Upper lobe of left lung (tissue), 4 donors: ENCODE results near the gene RUFY3.

Experiments used
- CTCF ChIP-seq, 6 experiments: fragments of 450-650 bp in 4 of 6; fragments of 200-600 bp in 2 of 6; sonication (generic) in 2 of 6; IDR thresholded peaks; one replicate each; pipeline ENCODE4 v1.5.1; 2016 to 2019; ENCODE audit warnings: antibody characterized with exemption in 6 of 6
- EP300 ChIP-seq, 4 donors: sonication (generic); formaldehyde crosslinking; IDR thresholded peaks; one replicate each; pipeline ENCODE4 v1.5.1; 2017; ENCODE audit warnings: antibody characterized with exemption in 4 of 4, control low read depth in 2 of 4
- POLR2A ChIP-seq, 4 donors: fragments of 450-650 bp; IDR thresholded peaks; one replicate each; pipeline ENCODE4 v1.5.1; 2016 to 2017; ENCODE audit warnings: antibody characterized with exemption in 4 of 4, mild to moderate bottlenecking in 2 of 4
- POLR2AphosphoS5 ChIP-seq, 2 donors: sonication (generic); formaldehyde crosslinking; IDR thresholded peaks; one replicate each; pipeline ENCODE4 v1.5.1; 2017; ENCODE audit warnings: antibody characterized with exemption in 2 of 2

DNA sequence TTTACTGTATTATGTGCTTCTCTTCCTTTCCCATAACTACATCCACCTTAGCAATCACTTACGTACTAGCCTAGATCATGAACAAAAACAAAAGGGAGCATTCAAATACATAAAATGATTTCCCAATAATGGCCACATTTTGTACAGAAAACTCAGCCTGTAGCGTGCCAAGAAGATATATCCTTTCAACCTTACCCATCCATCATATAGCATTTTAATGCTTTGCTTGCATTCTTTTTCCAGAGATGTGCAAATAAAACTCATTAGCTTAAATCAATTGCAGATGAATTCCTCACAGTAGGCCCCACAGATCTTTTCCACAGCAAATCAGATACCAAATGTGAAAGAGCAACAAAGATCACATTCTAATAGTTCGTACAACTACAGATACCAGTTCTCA, 97.2 kb downstream of the RUFY3 start:
- no peak for TF ChIP-seq CTCF (IDR thresholded peaks at IDR 0.05)
- TF ChIP-seq POLR2AphosphoS5 (IDR thresholded peaks at IDR 0.05), result no peak
- no peak for TF ChIP-seq POLR2A (IDR thresholded peaks at IDR 0.05)
- TF ChIP-seq EP300 (IDR thresholded peaks at IDR 0.05), result no peak
